HG03469 (cell line): ENCODE data around the gene AFAP1.

Experiments
- ATAC-seq: cut with Tn5 transposase; IDR thresholded peaks from one replicate; pipeline ENCODE4 v1.9.1; 2021; ENCODE audit warnings: mild to moderate bottlenecking, moderate library complexity, moderate number of reproducible peaks; ENCODE audit not compliant: unreplicated experiment

AFAP1 gene

DNA sequence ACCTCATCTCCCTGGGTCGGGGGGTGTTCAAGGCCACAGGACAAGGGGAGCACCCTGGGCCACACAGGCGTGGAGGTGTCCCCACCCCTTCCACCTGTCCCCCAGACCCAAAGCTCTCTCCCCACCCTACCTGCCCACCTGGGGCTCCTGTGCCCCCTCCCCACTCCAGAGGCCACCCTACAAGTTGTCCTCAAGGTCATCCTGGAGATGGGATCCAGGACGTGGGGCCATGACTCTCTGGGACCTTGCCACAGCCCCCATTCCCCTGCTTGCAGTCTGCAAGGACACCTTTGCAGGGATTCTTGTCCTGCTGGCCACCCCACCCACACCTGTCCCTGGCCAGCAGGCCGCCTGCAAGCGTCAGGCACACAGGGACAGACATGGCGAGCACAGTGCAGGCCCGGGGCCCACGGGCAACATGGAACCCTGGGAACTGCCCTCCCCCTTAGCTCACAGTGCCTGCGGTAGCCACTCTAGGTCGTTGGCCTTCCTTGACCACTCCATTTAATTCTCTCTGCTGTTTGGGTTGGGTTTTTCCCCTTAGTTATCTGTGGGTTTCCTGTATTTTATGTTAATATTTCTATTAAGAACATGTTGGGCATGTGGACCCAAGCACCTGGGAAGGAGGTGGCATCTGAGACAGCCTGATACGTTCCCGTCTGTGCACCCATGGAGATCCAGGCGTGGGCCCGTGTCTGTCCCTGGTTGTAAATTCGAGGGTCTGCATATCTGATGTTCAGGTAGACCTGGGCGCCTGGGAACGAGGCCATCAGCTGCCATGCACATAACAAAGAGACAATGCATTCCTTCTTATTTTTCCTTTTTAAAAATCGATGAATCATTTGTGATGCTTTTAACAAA, 197.5 kb downstream of the AFAP1 start:
- ATAC-seq = no peak

DNA sequence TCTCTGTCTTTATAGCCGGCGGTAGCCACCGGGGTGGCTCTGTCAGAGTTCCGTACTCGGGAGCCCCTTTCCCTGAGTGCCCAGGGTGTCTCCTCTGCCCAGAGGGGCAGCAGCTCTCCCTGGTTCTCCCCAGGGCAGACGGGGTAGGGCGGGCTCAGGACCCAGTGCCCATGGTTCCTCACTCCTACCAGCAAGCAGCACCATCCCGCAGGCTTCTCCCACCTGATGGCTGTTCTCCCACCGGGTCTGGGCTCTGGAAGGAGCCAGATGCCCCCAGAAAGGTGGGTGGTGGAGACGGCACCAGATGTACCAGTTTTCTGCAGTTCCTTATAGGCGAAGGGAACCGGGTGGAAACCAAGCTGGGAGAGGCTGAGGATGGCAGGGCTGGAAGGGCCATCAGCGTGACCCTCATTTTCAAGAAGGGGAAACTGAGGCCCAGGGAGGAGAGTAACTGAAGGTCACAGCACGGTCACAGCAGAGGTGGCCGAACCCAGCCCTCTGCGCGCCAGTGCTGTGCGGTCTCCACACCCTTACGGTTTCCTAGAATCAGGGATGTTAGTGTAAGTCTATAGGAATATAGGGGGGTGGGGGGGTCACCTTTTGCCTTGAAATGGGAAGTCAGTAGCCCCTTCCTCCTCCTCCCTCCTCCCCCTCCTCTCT, 198.7 kb downstream of the AFAP1 start:
- no peak for ATAC-seq

- no peak for ATAC-seq
These were observed 199.5 kb downstream of the AFAP1 start for GRCh38 chr4:7739918-7740865.

GRCh38 chr4:7739077-7739917, 200.4 kb downstream of the AFAP1 start:
- no peak for ATAC-seq

- no peak for ATAC-seq
These were observed 201.1 kb downstream of the AFAP1 start for GRCh38 chr4:7738458-7739076.

- no peak for ATAC-seq
These were observed 201.8 kb downstream of the AFAP1 start for GRCh38 chr4:7737752-7738457.

DNA sequence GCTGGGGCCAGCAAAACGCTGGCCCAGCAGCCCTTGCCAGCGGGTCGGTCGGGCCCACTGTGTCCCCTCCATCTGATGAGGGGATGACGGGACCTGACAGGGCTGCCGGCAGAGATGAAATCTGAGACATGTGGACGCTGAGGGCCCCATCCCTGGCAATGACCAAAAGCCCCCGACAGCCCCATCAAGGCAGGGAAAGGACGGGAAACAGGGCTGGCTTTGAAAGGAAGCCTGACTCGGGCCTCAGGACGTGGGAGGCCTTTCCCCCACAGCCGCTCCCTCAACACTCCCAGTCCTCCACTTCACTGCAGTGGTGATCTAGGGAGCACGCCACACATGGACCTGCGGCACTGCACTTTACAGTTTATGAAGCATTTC, 202.4 kb downstream of the AFAP1 start:
- no peak for ATAC-seq

GRCh38 chr4:7736436-7737267, 203.0 kb downstream of the AFAP1 start:
- no peak for ATAC-seq

DNA sequence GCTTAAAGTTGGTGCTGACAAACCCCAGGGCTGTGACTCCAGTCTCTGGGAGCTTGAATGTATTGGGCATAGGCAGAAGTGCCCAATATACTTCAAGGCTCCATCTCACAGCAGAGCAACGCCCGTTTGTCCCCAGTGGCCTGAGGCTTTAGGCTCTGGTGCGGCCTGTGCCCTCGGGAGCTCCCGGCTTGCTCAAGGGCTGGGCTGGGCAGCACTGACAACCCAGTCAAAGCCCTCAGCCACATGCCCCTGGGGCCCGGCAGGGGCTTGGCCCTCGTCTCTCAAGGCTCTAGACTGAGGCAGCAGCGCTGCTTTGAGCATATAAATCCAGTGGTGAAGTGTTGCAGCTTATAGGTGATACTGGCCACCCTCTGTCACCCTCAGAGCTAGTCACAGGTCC, 203.7 kb downstream of the AFAP1 start:
- no peak for ATAC-seq

GRCh38 chr4:7735395-7735794, 204.3 kb downstream of the AFAP1 start:
- no peak for ATAC-seq

DNA sequence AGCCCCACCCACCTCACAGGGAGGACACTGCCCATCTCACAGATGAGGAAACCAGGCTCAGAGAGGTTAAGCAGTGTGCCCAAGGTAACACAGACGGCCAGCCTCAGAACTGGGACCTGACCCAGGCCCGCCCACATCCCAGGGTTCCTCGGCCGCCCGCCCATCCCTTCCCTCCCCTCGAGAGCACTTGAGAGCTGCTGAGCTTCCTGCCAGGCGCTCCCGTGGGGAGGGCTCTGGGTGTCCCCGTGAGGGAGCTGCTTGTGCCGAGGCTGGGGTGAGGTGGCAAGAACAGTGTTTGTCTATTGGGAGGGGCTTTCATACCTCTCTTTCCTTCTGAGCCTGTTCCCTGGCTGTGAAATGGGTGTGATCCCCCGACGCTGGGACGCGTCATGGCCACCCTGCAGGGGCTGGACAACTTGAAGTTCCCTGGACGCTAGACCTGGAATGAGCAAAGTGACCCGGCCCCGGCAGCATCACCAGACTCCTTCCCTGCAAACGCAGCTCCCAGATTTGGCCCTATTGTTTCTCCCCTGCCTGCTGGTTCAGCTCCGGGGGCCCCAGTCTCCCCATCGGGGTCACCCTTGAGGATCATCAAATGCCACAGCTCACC, 204.9 kb downstream of the AFAP1 start:
- no peak for ATAC-seq

DNA sequence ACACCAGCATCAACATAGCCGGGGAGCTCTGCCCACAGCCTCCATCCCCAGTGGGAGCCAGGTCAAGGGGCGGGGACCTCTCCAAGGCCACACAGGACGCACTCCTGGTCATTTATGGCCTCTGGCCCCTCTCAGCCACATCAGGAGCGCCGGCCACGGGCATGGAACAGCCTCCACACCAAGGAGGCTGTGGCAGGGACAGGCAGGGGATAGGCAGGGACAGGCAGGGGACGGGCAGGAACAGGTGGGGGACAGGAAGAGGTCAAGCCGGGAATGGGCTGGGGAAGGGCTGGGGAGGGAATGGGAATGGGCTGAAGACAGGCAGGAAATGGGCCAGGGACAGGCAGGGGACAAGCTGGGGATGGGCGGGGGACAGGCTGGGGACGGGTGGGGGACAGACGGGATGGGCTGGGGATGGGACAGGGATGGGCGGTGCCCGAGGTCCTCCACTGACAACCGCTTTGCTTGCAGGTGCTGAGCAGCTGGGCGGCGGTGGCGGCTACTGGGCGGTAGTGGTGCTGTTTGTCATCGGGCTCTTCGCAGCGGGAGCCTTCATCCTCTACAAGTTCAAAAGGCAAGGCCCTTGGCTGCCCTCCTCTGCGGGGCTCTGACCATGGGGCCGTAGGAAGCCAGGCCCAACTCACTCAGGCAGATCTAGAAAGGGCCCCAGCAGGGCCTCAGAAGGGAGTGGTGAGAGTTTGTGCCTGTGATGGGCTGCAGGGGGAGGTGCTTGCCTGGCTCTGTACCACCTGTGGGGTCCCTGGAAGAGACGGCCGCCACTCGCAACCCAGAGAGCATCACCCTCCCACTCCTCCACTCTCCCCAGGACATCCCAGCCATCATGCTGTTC, 205.6 kb downstream of the AFAP1 start:
- ATAC-seq = no peak

DNA sequence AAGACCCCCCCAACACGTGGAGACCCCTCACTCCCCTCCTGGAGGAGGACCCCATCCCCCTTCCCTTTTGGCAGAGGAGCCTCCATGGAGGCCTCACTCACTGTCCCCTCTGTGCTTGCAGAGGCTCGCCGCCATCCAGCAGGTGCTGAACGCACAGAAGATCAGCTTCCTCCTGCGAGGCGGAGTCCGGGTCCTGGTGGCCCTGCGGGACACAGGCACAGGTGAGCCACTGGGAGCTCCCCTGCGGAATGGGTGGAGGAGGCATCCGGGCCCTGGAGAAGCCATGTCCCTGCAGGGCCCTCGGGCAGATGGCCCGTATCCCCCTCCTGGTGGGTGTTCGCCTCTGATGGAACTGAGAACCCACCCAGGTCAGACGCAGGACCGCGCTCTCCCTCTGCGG, 206.5 kb downstream of the AFAP1 start:
- no peak for ATAC-seq

DNA sequence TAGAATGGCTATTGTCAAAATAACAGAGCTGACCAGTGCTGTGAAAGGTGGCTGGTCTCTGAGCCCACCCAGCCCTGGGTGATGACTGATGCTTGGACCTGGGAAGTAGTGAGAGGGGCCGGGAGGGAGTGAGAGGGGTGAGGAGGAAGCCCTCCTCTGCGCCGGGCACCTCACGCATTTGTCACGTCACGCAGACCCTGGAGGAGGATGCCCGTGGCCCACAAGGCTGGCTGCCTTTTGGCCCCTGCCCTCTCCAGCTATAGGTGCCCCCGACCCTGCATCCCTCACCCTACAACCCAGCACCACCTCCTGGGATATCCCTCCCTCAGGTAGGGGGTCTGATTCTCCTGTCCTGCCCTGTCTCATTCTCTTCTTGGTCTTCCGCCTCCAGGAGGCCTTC, 207.4 kb downstream of the AFAP1 start:
- no peak for ATAC-seq

DNA sequence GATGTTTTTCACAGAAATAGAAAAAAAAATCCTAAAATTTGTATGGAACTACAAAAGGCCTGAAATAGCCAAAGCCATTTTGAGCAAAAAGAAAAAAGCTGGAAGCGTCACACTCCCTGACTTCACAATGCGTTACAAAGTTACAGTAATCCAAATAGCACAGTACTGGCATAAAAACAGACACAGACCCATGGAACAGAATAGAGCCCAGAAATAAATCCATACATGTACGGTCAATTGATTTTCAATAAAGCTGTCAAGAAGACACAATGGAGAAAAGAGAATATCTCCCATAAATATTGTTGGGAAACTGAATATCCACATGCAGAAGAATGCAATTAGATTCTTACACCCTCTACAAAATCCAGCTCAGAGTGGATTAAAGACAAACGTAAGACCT, 208.2 kb downstream of the AFAP1 start:
- no peak for ATAC-seq

DNA sequence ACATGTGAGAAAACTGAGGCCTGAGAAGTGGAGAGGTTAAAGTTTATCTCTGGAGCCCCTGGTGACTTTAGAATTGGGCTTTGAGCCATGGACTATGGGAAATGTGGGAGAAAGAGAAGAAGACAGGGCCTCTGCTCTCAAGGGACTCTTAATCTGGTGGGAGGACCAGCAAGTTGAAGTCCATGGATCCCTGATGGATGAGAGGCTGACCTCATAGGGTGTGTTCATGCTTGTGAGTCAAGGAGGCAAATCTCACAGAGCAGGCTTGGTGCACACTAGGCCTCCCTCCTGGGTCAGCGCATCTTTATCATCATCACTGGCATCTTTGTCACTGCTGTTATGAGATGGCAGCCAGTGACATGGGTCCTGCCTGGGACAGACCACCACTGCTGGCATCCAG, 211.9 kb downstream of the AFAP1 start:
- ATAC-seq = no peak
